SU-DHL-6 (cell line): Measurements from ENCODE around the gene LYSMD4.

Source experiments
- CTCF ChIP-seq: fragments of 200-600 bp; sonication (generic); IDR thresholded peaks from one replicate; pipeline ENCODE4 v1.5.1; 2017; ENCODE audit warnings: antibody characterized with exemption, mild to moderate bottlenecking, low read length, moderate library complexity; ENCODE audit not compliant: insufficient read depth, poor library complexity, severe bottlenecking
- EZH2phosphoT487 ChIP-seq: fragments of 200-600 bp; sonication (generic), shearing (Covaris generic); conservative IDR thresholded peaks from 2 replicates; pipeline ENCODE4 v1.6.1; 2018; ENCODE audit warnings: mild to moderate bottlenecking, antibody characterized with exemption, low read length, moderate library complexity, mixed read lengths

- TF ChIP-seq CTCF, result no peak
- TF ChIP-seq EZH2phosphoT487, result no peak
These were observed 1.7 kb downstream of the LYSMD4 start for GRCh38 chr15:99731336-99732123.
